Stimulated activated CD4-positive, alpha-beta T cell treated with anti-CD3 and anti-CD28 coated beads, TNF-alpha, amount 100 ng/mL, for 1 hour (primary cell): ENCODE measurements around the gene CPSF4.
A peak's percentile ranks its signal among the peaks of the same experiment; 100 is the strongest.

Experiments used
- DNase-seq, 3 donors: peaks; one replicate each; pipeline ENCODE4 v3.0.0-alpha.2; 2020; ENCODE audit warnings: low read depth in 3 of 3, low spot score in 1 of 3

The CPSF4 gene

DNA sequence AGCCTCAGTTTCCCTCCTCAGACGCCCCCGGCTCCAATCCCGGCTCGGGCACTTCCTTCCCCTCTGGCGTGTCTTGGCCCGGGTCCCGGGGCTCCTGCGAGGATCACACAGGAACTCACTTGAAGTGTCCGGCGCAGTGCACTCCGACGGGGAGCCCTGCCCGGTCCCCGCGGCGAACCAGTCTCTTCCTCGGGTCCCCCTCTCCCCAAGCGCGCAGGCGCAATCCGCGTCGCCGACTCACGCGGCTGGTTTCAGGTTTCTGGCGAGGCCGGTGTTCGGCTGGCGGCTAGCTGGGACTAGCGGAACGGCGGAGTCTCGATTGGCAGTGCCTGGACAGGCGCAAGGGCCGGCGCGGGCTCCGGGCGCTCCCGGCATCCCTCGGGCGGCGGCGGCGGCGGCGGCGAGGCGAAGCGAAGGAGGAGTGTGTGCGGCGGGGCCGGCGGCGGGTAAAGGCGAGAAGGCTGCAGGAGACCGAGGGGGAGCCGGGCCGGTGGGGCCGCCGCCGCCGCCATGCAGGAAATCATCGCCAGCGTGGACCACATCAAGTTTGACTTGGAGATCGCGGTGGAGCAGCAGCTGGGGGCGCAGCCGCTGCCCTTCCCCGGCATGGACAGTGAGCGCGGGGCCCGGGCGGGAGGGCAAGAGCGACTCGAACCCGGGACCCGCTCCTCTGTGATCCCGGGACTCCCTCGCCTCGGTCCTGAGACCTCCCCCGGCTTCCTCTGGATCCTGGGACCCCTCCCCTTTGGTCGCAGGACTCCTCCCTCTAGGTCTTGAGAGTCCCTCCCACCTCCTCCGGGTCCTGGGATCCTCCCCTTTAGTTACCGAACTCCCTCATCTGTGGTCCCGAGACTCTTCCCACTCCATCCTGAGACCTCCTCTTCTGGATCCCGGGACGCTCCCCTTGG, at the start of gene CPSF4, which contains the start of gene PTCD1:
Gene CPSF4 (plus strand): TSS at position 371 of the 908 bp plus-strand sequence. CDS start 140 bp downstream, at position 511.
Gene PTCD1 (minus strand): TSS at position 226 of the 908 bp plus-strand sequence. CDS start 3,556 bp downstream, outside the sequence.
- DNase-seq, result peak; percentile 68 to 88 (median 80)

- no peak for DNase-seq
Observed at GRCh38 chr7:99389772-99390171, 49.0 kb upstream of the CPSF4 start.

- no peak for DNase-seq
Observed at GRCh38 chr7:99390941-99391602, 47.7 kb upstream of the CPSF4 start.

- no peak for DNase-seq
Observed at GRCh38 chr7:99392046-99392445, 46.7 kb upstream of the CPSF4 start.

- DNase-seq, result peak in 2 of 3 donors; percentile 64 to 67
Observed at GRCh38 chr7:99392659-99393354, 45.9 kb upstream of the CPSF4 start.

GRCh38 chr7:99393355-99394187, 45.2 kb upstream of the CPSF4 start:
- no peak for DNase-seq

DNA sequence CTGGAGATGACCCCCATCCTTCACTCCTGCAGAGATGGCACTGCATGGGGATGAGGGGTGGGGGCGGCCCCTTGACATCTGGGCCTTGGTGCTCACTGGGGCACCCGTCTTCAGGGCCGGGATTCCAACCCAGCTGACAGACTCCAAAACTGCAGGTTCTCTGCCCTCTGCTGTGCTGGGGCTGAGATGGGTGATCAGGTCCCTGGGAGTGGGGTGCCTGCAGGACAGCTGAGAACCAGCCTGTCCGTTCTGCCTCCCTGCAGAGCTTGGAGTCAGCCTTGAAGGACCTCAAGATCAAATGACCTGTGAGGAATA, 44.6 kb upstream of the CPSF4 start:
- no peak for DNase-seq

- no peak for DNase-seq
Observed at GRCh38 chr7:99395616-99396327, 43.0 kb upstream of the CPSF4 start.

DNA sequence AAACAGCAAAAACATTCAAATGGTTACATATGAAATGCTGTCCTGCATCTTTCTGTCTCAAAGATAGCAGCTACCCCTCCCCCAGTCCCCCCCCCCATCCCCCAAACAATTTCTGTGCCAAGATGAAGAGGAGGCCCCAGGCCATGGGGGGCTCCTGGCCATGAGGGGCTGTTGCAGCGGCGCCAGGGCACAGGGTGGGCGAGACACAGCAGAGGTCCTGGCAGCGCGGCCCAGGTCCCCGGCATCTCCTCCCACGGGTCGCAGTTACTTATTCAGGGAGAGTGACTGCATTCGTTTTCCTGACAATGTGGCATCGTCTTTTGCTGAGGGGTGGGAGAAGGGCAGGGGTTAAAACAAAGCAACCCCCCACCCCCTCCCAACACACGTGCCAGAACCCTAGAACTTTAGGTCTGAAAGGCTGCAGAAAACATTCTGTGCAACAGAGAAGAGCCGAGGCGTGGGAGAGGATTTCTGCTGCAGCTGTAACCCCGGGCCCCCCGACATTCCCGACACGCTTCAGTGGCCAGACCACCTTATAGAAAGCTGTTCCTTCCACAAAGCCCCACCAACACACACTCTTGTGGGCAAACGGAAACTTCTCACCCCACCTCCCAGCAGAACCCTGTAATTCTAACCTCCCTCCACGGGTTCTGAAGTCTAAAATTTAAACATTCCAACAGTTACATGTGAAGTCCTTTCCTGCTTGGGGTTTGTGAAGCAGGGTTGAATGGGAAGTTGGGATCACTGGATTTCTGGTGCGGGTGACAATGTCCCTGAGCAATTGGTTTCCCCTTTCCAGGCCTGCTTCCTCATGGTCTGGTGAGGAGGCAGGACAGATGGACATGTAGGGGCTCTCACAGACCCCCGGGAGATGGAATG, 42.1 kb upstream of the CPSF4 start:
- no peak for DNase-seq

GRCh38 chr7:99397297-99397983, 41.3 kb upstream of the CPSF4 start:
- no peak for DNase-seq

- DNase-seq, result no peak
Observed at GRCh38 chr7:99398891-99399445, 39.8 kb upstream of the CPSF4 start.

DNA sequence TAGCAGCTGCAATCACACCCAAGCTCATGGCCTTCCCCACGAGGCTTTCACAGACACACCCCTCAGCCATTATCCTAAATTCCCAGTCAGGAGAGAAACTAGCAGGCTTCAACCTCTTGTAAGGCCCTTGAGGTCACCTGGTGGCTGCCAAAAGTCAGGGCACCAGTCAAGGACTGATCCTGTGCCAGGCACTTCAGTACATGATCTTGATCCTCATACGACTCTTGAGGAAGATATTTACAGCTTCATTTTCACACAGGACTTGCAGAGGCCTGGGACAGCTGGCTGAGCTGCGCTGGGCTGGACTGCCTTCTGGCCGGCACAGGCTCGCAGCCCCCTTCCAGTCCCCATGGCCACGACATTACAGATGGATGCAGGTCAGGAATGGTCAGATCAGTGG, 39.1 kb upstream of the CPSF4 start:
- DNase-seq, result no peak

DNA sequence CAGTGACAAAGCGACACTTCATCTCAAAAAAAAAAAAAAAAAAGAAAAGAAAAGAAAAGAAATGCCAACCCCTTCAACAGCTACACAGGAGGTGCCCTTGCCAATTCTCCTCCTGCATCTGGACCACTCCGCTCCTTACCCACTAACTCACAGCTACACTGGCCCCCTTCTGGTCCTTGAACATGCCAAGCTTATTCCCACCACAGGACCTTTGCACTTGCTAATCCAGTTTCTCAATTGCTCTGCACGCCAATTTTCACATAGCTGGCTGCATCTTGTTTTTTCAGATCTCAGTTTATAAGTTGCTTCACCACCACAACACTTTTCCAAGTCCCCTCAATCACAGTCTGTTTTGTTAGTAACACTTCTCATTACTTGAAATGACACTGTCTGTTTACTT, 35.9 kb upstream of the CPSF4 start:
- no peak for DNase-seq

- no peak for DNase-seq
Observed at GRCh38 chr7:99403764-99404163, 35.0 kb upstream of the CPSF4 start.

GRCh38 chr7:99404235-99404976, 34.3 kb upstream of the CPSF4 start:
- DNase-seq, result no peak

DNA sequence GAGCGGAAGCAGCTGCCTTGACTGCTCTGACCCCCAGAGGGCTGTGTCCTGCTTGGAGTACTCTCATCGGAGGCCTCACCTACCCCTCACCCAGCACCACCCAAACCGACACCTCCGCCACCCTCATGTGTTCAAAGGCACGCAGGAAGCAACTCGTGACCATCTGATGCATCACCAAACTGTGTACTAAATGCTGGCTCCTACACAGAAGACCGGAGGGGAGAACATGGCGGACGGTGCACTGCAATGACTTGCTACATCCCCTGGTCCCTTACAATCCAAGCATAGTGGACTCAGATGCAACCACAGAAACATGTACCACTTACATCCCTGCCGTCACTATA, 33.8 kb upstream of the CPSF4 start:
- DNase-seq, result no peak

- DNase-seq, result no peak
Observed at GRCh38 chr7:99406557-99406956, 32.2 kb upstream of the CPSF4 start.

- no peak for DNase-seq
Observed at GRCh38 chr7:99407872-99408378, 30.8 kb upstream of the CPSF4 start.
